GM21723 (cell line): ENCODE results near the gene CCNA2.

ENCODE experiments used
- ATAC-seq: cut with Tn5 transposase; IDR thresholded peaks from one replicate; pipeline ENCODE4 v1.9.1; 2021; ENCODE audit warnings: mild to moderate bottlenecking, moderate library complexity; ENCODE audit not compliant: unreplicated experiment

The CCNA2 gene

DNA sequence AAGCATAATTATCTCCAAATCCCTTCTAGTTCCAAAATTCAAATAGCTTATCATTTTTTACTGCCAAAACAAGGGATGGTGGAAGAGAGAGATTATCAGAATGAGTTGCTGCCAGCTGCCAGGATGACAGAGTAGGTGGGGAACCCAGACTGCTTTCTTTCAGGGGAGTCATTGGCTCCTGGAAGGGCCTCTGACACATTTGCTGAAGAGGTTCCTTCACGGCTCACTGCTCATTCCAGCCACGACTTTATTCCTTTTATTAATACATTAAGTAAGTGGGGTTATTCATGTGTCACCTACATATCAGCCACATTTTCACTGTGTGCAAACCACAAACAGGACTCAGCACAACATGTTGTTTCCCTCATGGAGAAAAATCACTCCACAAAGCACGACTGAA, 46.1 kb downstream of the CCNA2 start:
- peak; percentile 51 for ATAC-seq

DNA sequence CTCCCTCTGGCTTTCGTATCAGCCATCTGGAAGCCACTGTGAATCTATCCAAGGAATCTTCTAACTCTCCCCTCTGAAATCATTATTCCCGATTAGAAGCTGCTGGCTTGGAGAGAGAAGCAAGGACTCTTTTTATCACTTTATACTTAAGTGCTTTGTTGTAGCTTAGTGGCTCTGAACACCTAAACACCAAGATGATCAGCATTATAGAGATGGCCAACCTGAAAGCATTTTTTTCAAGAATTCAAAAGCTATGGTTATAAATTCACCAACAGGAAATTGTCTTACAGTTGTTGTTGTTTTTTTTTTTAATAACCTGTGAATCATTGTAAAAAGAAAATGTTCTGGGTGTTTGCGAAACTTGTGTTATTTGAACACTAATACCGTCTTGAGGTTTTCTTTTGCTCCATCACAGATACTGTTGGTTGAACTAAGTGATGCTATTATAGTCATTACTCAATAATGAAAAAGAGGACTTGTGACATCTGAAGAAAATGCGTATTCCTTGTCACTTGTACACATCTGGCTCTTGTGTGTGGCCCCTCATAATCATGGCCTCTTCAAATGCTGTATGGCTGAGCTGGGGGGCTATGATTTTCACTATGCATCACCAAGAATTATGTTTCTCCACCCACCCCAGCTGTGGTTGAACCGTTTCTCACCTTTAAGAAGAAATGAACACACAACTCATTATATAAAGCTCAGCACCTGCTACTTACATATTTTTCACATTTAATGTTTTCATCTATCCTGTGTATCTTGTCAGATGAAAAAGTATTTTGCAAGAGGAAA, 46.9 kb downstream of the CCNA2 start:
- no peak for ATAC-seq

DNA sequence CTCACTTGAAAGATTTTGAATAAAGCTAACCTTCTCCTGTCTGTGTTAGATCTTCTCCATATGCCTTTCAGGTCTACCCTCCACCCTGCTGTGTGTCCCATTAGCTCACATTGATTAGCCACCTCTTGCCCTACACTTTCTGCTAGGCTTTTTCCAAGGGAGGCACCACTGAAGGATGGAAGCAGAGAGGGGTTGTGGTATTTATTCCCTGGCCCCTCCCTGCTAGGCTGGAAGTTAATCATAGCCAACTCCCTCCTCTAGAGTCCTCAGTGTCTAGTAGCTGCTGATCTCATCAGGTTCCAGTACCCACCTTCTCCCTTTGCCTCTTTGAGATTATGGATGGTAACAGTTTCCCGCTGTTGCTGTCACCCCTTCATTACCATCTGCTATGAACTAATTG, 49.8 kb downstream of the CCNA2 start:
- ATAC-seq = no peak

- ATAC-seq = no peak
Measured at GRCh38 chr4:121771869-121772268, 51.8 kb downstream of the CCNA2 start.

DNA sequence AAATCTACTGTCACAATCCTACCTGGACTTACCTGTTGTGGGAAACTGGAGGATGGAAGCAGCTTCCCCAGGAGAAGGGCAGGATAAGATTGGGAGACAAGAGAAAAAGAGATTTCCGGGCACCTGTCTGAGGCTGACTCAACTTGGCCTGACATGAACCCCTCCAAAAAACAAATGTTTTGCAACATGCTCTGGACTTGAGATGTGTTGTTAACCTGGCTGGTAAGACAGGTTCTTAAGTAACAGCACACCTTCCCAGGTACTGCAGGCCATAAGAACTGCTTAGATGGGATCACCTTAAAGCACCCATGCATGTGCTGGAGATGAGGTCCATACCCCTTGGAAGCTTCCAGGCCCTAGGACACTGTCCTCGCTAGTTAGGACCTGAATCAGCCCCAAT, 54.3 kb downstream of the CCNA2 start:
- ATAC-seq = no peak

DNA sequence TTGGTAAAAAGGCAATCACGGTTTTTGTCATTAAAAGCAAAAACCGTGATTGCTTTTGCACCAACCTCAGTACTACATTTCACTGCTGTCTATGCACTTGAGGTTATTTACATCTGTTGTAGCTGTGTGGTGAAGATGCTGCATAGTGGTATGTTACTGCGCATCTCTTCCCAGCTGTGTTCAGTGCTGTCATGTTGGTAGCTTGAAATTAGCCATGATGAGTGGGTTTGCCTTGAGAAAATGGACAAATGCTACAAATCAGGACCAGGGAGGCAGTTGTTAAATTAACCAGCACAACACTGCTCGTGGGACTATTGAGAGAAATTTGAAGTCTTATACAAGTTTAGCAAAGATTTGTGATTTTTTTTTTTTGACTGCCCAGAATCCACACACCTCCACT, 56.5 kb downstream of the CCNA2 start:
- no peak for ATAC-seq
